Measurements from ENCODE around the gene IL10RB.

GRCh38 chr21:33240404-33240803 lies 25.8 kb upstream of the IL10RB start:
- TF ChIP-seq CTCF (IDR thresholded peaks at IDR 0.05; ENCODE audit: borderline replicate concordance, extremely low read depth, low read length, poor library complexity, severe bottlenecking) (no peak), EZH2 (IDR thresholded peaks at IDR 0.05; ENCODE audit: borderline replicate concordance, low read depth, low read length, severe bottlenecking) (no peak)

All from DND-41 (cell line).